Body of pancreas (tissue), 4 donors: ENCODE data around the gene NEIL1.
"Not testable (repeated sequence)": the region's sequence is repeated elsewhere in the genome, so short reads cannot be mapped to it uniquely, and the experiment has no call there.

ENCODE experiments used
- POLR2A ChIP-seq, 3 donors: fragments of 450-650 bp; IDR thresholded peaks; one replicate each; pipeline ENCODE4 v1.6.1; 2016; ENCODE audit warnings: antibody characterized with exemption in 3 of 3, mild to moderate bottlenecking in 2 of 3
- TF ChIP-seq, protein P1 (sequence below), 7 experiments: fragments of 450-650 bp in 4 of 7; fragments of 200-600 bp in 3 of 7; sonication (generic) in 3 of 7; IDR thresholded peaks; one replicate each; pipeline ENCODE4 v1.5.1; 2016 to 2019; ENCODE audit warnings: antibody characterized with exemption in 7 of 7

DNA sequence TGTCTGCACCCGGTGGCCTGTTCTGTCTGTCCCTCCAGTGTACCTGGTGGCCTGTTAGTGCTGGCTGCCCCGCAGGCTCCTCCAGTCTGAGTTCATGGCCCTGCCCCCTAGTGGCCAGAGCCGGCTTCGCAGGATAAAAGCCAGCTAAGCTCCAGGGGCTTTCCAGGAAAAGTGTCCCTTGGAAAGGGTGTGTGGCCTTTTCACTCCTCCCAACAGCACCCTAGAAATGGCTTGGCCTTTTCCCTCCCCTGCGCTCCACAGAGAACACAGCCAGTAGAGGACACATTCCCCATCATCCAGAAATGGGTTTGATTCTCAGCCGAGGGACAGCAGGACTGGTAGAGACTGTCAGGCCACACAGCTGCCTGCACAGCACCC, 47.5 kb upstream of the NEIL1 start:
- TF ChIP-seq, protein P1, sequence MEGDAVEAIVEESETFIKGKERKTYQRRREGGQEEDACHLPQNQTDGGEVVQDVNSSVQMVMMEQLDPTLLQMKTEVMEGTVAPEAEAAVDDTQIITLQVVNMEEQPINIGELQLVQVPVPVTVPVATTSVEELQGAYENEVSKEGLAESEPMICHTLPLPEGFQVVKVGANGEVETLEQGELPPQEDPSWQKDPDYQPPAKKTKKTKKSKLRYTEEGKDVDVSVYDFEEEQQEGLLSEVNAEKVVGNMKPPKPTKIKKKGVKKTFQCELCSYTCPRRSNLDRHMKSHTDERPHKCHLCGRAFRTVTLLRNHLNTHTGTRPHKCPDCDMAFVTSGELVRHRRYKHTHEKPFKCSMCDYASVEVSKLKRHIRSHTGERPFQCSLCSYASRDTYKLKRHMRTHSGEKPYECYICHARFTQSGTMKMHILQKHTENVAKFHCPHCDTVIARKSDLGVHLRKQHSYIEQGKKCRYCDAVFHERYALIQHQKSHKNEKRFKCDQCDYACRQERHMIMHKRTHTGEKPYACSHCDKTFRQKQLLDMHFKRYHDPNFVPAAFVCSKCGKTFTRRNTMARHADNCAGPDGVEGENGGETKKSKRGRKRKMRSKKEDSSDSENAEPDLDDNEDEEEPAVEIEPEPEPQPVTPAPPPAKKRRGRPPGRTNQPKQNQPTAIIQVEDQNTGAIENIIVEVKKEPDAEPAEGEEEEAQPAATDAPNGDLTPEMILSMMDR (IDR thresholded peaks at IDR 0.05): peak; percentile 20 to 58 (median 38)
- not testable (repeated sequence) for TF ChIP-seq POLR2A (IDR thresholded peaks at IDR 0.05)
